GM18520 (cell line): ENCODE measurements around the gene MGAT4B.

Experiments used
- ATAC-seq: cut with Tn5 transposase; IDR thresholded peaks from one replicate; pipeline ENCODE4 v1.9.1; 2021; ENCODE audit not compliant: unreplicated experiment

The MGAT4B gene

DNA sequence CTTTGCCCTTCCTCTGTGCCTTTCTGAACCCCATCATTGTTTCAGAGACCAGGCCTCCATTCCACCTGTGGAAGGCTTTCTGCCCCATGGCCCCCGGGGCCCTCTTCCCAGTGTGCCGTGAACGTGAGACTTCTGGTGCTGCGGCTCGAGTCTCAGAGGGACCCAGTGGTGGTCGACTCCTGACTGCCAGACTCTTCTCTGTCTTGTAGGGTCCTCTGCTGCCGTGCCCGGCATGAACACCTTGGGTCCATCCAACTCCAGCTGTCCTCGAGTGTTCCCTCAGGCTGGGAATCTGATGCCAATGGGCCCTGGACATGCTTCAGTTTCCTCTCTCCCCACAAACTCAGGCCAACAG is 33.0 kb downstream of the MGAT4B start:
- no peak for ATAC-seq

DNA sequence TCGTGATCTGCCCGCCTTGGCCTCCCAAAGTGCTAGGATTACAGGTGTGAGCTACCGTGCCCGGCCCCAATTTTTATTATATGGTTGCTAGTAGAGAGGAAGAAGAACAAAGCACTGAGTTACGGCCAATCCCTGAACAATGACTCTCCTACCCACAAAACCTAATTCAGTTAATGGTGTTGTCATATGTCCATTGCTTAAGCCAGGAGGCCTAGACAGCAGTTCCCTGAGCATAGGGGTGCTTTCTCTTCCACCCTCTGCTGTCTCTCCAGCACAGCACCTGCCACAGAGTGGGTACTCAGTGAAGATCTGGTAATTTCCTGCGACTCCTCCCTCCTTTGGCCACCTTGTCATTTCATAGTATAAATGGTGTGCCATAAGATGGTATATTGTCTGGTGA is 34.3 kb downstream of the MGAT4B start:
- ATAC-seq: no peak

DNA sequence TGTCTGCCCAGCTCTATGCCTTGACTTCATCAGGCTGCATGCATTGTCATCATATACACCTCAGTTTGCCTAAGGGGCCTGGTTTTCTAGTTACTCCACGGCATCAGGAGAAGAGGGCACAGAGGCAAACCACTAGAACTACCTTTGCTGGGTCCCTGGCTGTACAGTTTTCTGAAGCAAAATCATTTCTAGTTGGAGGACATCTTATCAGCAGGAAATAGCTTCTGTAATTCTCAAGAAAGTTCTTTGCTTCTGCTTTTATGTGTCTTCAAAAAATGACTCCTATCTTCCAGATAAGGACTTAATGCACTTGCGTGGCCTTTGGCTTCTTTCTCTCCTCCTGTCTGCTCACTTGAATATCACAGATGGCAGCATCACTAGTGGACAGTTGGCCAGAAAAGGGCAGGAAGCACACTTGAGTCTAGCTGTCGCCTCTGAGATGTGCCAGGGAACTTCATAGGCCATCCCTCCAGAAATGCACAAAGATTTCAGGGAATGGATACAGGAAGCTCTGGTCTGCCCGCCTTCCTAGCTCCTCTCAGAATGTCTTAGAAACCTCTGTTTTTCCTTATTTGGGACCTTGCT is 35.3 kb downstream of the MGAT4B start:
- ATAC-seq: no peak

DNA sequence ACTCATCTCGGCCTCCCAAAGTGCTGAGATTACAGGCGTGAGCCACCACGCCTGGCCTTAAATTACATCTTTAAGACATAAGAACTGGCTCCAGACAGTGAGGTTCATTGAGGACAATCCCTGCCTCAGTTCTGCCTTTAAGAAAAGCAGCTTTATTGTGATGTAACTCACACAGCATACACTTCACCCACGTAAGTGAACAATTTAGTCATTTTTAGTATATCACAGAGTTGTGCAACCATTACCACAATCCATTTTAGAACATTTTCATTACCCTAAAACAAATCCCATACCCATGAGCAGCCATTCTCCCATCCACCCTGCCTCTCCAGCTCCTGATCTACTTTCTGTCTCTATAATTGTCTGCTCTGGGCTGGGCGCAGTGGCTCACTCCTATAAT is 36.9 kb downstream of the MGAT4B start:
- ATAC-seq: no peak

DNA sequence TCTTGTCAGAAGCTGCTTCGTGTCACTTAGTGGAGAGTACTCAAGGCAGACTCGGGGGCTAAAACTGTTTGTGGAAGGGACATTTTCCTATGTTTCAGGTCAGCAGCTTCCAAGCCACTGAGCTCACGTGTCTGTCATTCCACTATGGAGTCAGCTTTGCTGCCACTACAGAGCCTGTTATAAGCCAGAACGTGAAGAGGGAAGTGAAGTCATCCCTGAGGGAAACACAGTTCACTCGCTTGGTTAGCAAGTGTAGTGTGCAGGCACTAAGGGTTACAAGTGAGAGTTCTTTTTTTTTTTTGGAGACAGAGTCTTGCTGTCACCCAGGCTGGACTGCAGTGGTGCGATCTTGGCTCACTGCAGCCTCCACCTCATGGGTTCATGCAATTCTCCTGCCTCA is 37.4 kb downstream of the MGAT4B start:
- ATAC-seq: no peak

DNA sequence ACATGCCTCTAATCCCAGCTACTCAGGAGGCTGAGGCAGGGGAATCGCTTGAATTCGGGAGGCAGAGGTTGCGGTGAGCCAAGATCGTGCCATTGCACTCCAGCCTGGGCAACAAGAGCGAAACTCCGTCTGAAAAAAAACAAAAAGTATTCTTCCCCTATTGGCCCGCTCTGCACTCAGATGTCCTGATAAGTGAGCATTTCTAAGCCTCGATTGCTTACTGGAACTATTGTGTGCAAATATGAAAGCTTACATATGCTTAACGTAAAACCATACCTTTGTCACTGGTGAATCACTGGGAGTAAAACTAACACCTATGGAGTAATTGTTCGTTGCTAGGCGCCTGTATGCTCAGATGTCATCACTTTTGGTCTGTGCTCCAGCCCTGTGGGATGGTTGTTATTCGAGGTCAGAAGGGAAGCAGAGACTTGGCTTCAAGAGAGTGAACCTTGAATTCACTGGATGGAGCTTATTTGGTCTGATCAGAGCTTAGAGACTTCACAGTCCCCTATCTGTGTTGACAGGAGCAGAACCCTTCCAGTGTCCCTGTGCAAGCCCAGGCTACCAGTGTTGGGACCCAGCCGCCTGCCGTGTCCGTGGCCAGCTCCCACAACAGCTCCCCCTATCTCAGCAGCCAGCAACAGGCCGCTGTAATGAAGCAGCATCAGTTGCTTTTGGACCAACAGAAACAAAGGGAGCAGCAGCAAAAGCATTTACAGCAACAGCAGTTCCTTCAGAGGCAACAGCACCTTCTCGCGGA is 38.2 kb downstream of the MGAT4B start:
- ATAC-seq: no peak

DNA sequence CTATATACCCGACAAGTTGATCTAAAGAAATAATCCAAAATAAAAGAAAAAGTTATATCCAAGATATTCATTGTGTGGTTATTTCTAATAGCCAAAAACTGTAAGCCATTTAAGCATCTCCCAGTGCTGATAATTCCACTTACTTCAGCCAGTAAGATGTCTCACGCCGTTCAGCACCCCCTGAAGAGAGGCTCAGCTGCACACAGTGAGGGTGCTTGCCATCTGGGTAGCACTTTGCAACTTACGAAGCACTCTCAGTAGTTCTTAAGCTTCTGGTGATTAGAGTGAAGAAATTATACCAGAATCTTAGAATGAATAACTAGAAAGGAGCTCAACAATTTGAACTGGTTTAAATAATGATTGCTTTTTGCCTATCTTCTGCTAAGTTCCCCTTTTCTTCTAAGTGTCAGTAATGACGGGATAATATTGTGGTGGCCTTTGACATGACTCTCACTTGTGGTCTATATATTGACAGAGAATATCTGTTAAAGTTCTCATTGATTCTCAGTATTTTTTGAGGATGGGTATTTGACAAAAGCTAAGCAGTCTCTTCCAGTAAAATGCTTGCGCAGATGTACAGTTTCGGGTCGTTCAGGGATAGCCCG is 39.1 kb downstream of the MGAT4B start:
- no peak for ATAC-seq

DNA sequence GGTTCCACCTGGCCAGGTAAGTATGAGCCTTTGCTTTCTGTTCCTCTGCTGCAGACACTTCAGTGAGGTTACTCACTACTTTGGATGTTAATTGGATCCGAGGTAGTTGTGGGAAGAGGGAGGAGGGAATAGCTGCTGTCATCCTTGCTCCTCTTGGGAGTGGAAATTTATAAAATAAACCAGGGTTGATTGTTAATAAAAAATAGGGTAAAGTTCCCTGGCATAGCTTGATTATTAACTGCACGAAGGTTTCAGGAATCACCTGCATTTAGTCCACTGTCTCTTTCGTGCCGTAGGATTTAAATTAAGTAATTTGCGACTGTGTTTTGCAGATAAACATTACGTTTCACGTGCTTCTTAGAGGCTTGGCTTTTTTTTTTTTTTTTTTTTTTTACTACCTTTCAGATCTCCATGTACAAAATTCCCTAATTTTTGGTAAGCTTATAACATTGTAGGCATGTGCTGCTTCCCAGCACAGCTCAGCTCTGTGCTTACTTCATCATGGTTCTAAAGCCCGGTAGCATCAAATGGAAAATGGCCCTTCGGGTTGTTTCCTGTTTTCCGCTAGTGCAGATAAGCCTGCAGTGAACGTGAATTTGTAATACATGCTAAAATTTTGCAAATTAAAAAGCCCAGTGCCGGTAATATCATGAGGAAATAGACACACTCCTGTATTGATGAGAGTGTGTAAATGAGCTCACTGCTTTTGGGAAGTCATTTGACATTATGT is 39.8 kb downstream of the MGAT4B start:
- ATAC-seq: no peak

DNA sequence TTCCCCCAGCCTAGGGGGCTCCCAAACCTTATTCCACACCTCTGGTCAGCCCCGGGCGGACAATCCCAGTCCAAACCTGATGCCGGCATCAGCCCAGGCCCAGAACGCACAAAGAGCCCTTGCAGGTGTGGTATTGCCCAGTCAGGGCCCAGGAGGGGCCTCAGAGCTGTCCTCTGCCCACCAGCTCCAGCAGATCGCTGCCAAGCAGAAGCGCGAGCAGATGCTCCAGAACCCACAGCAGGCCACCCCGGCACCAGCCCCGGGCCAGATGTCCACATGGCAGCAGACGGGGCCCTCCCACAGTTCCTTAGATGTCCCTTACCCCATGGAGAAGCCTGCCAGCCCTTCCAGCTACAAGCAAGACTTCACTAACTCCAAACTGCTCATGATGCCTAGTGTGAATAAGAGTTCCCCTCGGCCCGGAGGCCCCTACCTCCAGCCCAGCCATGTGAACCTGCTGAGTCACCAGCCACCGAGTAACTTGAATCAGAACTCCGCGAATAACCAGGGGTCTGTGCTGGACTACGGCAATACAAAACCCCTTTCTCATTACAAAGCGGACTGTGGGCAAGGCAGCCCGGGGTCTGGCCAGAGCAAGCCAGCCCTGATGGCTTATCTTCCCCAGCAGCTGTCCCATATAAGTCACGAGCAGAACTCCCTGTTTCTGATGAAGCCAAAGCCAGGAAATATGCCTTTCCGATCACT is 40.5 kb downstream of the MGAT4B start:
- no peak for ATAC-seq

DNA sequence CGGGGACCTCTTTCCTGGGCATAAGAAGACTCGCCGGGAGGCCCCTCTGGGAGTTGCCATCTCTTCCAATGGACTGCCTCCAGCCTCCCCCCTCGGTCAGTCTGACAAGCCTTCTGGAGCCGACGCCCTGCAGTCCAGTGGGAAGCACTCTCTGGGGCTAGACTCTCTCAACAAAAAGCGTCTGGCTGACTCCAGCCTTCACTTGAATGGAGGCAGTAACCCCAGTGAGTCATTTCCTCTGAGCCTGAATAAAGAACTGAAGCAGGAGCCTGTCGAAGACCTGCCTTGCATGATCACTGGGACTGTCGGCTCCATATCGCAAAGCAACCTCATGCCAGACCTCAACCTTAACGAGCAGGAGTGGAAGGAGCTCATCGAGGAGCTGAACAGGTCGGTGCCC is 41.3 kb downstream of the MGAT4B start:
- no peak for ATAC-seq

DNA sequence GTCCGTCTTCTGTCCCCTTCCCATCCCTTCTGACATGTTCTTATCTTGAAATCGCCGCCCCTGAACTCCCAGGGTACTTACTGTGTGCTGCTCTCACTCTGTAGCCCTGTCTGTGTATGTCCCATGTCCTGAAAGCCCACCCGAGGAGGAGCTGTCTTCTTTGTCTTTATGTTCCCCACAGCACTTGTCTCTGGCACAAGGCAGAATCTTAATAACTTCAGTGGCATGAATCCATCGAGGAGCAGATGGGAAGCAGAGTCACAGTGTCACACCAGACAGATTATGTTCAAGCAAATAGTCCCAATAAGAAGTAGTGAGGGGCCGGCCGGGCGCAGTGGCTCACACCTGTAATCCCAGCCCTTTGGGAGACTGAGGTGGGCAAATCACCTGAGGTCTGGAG is 42.6 kb downstream of the MGAT4B start:
- no peak for ATAC-seq

DNA sequence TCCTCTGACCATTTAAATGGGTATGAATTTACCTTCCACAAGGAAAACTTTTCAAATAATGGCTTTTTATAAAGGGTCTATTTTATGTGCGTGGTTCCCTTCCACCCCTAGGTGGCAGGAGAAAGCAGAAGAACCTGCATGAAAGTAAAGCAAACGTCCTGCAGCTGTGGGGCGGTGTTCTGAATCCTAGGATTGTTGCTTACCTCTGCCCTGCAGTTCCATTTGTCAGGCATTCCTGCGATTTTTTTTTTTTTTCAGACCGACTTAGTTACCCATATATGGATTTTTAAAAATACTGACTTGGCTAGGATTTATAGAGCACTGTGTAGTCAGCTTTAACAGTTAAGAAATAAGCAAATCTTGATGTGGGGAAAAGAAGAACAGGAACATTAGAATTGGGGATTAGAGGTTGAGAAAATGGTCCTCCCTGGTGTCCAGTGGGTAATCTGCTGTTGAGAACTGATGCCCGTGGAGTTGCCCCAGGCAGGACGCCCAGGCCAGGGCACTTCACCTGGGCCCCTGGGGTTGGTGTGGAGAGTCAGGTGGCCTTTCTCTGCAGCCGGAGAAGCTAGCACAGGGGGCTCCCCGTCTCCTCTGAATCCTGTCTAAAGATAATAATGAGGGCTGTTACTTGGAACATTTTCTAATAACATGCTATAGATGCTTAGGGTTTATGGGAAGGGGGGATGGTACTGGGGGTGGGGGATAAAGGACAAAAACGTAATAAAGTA is 43.3 kb downstream of the MGAT4B start:
- ATAC-seq: no peak

DNA sequence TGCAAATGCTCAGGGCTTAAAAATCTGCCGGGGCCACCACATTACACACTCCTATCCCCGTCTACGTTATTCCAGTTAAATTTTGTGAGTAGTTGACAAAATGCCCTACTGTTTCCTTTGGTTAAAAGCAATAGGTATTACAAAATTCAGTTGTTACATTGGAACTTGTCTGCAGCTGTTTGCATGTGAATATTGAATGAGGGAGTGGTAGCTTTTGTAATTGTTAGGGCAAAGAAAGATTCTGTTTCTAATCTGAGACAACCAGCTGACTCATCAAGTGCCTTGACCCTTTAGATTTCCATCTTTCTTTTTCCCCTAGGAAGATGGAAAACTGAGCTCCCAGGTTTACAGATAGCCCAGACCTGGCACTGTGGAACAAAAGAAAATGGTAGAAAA is 43.9 kb downstream of the MGAT4B start:
- ATAC-seq: no peak

DNA sequence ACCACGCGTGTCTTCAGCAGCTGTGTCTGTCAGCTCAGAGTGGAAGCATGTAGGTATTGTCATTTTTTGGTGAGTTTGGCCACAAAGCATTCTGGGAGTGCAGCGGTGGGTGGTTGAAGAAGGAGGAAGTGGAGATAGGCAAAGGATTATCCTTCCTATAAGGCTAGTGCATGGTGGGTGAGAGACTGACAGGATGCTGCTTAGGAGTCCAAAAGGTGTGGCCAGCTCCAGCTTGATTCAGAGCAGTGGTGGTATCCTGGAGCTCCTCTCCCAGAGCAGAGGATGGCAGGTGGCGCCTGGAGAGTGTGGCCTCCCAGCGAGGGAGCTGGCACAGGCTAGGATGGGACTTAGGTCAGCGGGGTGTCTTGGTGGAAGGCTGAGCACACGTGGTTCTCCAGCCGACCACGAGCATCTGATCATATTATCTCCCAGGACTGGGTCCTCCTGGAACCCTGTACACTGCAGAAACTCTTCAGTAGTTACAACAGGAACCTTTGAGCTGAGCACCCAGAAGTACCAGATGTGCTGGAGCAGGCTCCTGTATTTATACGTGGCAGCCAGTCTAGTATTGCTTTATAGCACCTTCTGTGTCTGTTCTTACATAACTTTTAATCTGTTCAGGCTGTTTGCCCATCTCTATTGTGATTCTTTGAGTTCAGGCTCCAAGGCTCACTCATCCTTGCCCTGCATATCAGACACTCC is 44.4 kb downstream of the MGAT4B start:
- no peak for ATAC-seq

DNA sequence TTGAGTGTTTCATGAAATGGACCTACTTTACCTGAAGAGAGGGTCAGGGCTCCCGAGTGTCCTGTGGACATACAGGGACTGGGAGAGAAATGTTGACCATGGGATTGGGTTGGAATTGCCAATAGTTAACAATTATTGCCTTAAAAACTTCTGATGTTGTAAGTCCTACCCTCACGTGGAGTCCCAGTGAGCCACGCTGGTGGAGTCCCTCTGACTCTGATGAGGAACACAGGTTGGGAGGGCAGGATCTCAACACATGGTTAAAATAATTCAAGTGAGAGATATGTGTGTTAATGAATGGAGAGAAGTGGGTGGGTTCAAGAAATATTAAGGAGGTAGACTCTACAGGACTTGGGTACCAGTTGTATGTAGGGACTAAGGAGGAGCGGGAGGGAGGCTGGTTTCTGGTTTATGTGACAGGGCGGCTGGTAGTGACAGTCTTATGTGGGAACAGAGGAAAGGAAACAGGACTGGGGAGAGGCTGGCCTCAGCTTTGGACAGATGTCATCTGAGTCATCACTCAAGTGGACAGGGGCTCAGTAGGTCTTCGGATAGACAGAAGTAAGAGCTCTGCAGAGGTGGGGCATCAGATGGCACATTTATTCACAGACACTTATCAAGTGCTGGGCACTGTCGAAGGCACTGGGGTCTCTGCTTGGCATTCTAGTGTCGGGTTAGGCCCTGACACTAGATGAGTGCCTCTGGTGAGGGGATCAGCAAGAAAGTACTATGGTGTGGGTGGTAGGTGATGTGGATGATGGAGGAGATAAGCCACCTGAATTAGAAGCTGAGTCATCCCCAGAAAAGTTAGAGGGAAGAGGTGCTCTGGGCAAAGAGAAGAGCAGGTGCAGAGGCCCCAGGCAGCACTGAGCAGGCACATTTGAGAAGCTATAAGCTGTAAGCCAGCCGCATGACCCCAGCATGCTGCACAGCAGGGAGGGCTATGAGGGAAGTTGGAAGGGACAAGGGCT is 46.8 kb downstream of the MGAT4B start:
- no peak for ATAC-seq

DNA sequence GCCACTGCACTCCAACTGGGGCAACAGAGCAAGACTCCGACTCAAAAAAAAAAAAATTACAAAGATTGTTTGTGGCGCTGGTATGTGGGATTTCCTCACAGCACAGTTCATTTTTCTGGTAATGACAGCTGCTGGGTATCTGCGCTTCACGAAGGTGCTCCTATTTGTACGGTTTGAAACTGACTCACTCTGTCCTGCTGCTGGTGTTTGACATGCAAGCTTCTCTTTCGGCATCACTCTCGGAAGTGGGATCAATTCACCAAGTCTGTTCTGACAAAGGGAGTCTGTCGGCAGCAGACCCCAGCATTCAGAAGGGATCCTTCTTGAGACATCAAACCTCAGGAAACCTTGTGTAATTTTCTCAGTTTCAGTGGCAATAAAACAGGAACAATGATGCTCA is 47.7 kb downstream of the MGAT4B start:
- no peak for ATAC-seq

DNA sequence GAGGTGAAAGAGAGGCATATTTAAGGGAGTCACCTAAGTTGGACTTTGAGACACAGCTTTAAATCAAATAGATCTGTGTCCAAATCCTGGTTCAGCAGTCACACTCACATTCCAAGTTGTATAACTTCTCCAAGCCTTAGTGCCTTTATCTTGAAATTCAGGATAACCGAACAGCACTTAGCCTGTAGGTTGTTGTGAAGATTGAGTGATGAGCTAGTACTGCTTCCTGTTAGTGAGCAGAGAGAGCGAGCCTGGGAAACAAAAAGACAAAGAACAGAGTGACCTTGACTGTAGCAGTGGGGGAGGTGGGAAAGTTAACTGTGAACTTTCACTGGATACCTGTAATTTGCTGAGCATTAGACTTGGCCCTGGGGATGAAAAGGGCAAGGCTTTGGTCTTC is 51.6 kb downstream of the MGAT4B start:
- no peak for ATAC-seq

DNA sequence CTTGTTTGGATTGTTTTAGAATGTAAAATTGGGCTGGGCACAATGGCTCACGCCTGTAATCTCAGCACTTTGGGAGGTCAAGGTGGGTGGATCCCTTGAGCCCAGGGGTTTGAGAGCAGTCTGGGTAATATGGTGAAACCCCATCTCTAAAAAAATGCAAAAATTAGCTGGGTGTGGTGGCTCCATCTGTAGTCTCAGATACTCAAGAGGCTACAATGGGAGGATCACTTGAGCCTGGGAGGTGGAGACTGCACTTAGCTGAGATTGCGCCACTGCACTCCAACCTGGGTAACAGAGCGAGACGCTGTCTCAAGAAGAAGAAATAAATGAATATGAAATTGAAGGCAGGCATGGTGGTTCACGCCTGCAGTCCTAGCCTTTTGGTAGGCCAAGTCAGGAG is 52.7 kb downstream of the MGAT4B start:
- ATAC-seq: no peak
